IPS DF 19.7 (cell line): ENCODE measurements around the gene SELP.

Experiments
- DNase-seq: peaks from one replicate; pipeline ENCODE4 v3.0.0-alpha.2; 2013; ENCODE audit warnings: low read depth, low spot score

SELP gene

GRCh38 chr1:169576241-169576934 is 53.5 kb downstream of the SELP start:
- DNase-seq, result no peak

GRCh38 chr1:169574336-169574735 is 55.6 kb downstream of the SELP start:
- DNase-seq, result no peak

GRCh38 chr1:169572187-169572586 is 57.7 kb downstream of the SELP start:
- no peak for DNase-seq

GRCh38 chr1:169571450-169571849 is 58.5 kb downstream of the SELP start:
- no peak for DNase-seq

GRCh38 chr1:169570172-169570574 is 59.8 kb downstream of the SELP start:
- no peak for DNase-seq

GRCh38 chr1:169568497-169568896 is 61.4 kb downstream of the SELP start:
- no peak for DNase-seq

GRCh38 chr1:169565335-169566271 is 64.3 kb downstream of the SELP start:
- DNase-seq, result no peak

GRCh38 chr1:169563650-169564049 is 66.3 kb downstream of the SELP start:
- DNase-seq, result no peak

GRCh38 chr1:169563019-169563615 is 66.8 kb downstream of the SELP start:
- no peak for DNase-seq

- DNase-seq, result no peak
Measured at GRCh38 chr1:169561692-169562091, 68.2 kb downstream of the SELP start.

GRCh38 chr1:169557131-169557530 is 72.8 kb downstream of the SELP start:
- no peak for DNase-seq

GRCh38 chr1:169550294-169550693 is 79.6 kb downstream of the SELP start:
- DNase-seq, result peak; percentile 17

GRCh38 chr1:169548282-169548681 is 81.6 kb downstream of the SELP start:
- DNase-seq, result no peak

- peak; percentile 54 for DNase-seq
Measured at GRCh38 chr1:169546087-169546995, 83.6 kb downstream of the SELP start.

GRCh38 chr1:169545472-169545871 is 84.5 kb downstream of the SELP start:
- no peak for DNase-seq

- no peak for DNase-seq
Measured at GRCh38 chr1:169538998-169539871, 90.7 kb downstream of the SELP start.
